AG08395 (cell line): ENCODE data around the gene HPGD.

ENCODE experiments used
- DNase-seq: peaks from one replicate; pipeline ENCODE4 v3.0.0; 2012; ENCODE audit warnings: mixed read lengths, low spot score

HPGD gene

GRCh38 chr4:174467107-174467506, 55.2 kb downstream of the HPGD start:
- no peak for DNase-seq

- no peak for DNase-seq
These were observed 57.3 kb downstream of the HPGD start for GRCh38 chr4:174464949-174465348.

- no peak for DNase-seq
These were observed 60.7 kb downstream of the HPGD start for GRCh38 chr4:174461466-174462106.

- no peak for DNase-seq
These were observed 61.6 kb downstream of the HPGD start for GRCh38 chr4:174460684-174461083.

GRCh38 chr4:174457468-174457867, 64.8 kb downstream of the HPGD start:
- DNase-seq, result no peak

GRCh38 chr4:174454815-174455473, 67.3 kb downstream of the HPGD start:
- no peak for DNase-seq

- DNase-seq, result no peak
These were observed 70.5 kb downstream of the HPGD start for GRCh38 chr4:174451718-174452296.

GRCh38 chr4:174450786-174451125, 71.5 kb downstream of the HPGD start:
- DNase-seq, result no peak

GRCh38 chr4:174449944-174450785, 72.1 kb downstream of the HPGD start:
- no peak for DNase-seq

- DNase-seq, result no peak
These were observed 73.1 kb downstream of the HPGD start for GRCh38 chr4:174449152-174449551.

GRCh38 chr4:174444390-174444789, 77.9 kb downstream of the HPGD start:
- no peak for DNase-seq
